HG03354 (cell line): ENCODE results near the gene MAMDC4.

Experiments used
- ATAC-seq: cut with Tn5 transposase; IDR thresholded peaks from one replicate; pipeline ENCODE4 v1.9.1; 2021; ENCODE audit warnings: mild to moderate bottlenecking; ENCODE audit not compliant: unreplicated experiment, poor library complexity, severe bottlenecking

MAMDC4 gene

DNA sequence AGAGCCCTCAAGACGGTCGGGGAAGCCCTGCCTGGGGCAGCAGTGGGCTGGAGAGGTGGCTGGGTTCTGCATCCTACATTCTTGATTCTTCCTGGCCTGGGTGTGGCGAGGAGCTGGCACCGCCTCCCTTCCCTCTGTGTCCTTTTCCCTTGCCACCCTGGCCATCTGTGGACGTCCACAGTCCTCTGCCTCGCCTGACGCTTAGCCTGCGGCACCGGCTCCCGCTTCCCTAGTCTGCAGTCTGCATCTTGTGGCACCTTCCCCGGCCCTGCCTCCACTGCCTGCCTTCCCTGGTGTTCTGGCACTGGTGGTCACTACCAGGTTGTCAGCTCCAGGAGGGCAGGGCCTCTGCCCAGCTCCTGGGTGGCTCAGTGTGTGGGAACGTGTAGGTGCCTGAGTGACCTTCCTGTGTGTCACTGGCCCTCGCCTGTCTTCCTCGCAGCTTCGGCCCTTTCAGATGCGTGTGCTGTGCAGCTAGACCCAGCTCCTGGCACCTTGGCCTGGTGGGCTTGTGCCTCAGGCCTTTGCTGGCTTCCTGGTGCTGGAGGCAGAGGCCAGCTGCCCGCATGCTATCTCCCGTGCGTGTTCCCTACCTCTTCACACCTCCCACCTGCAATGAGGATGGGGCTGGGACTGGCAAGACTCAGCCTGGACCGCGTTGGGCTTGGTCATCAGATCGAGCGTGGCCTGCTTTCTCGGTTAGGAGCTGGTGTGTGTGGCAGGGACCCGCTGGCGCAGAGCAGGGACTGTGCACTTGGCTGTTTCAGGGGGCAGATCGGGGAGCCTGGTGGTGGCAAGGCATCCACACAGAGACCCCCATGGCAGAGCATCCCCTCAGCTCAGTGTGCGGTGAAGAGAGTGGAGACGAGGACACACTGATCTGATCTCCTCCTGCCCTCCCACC lies 55.1 kb downstream of the MAMDC4 start:
- no peak for ATAC-seq
